Measurements from ENCODE around the gene PKNOX2.

The PKNOX2 gene

GRCh38 chr11:125250318-125251213, 86.0 kb downstream of the PKNOX2 start:
- FAIRE-seq: no peak
- TF ChIP-seq CTCF (IDR thresholded peaks at IDR 0.05; ENCODE audit: insufficient read depth, missing control alignments): no peak
- no peak for DNase-seq (ENCODE audit: insufficient read length, low spot score)

GRCh38 chr11:125251214-125251545, 86.6 kb downstream of the PKNOX2 start:
- TF ChIP-seq CTCF (IDR thresholded peaks at IDR 0.05; ENCODE audit: insufficient read depth, missing control alignments): no peak
- FAIRE-seq (no peak), DNase-seq (ENCODE audit: insufficient read length, low spot score) (no peak)

- DNase-seq (ENCODE audit: insufficient read length, low spot score) (no peak), FAIRE-seq (no peak)
- TF ChIP-seq CTCF (IDR thresholded peaks at IDR 0.05; ENCODE audit: insufficient read depth, missing control alignments): no peak
Observed at GRCh38 chr11:125251956-125252355, 87.4 kb downstream of the PKNOX2 start.

GRCh38 chr11:125253289-125253688, 88.7 kb downstream of the PKNOX2 start:
- FAIRE-seq (no peak), DNase-seq (ENCODE audit: insufficient read length, low spot score) (no peak)
- no peak for TF ChIP-seq CTCF (IDR thresholded peaks at IDR 0.05; ENCODE audit: insufficient read depth, missing control alignments)

GRCh38 chr11:125253795-125254525, 89.4 kb downstream of the PKNOX2 start:
- DNase-seq (ENCODE audit: insufficient read length, low spot score): no peak
- no peak for FAIRE-seq
- no peak for TF ChIP-seq CTCF (IDR thresholded peaks at IDR 0.05; ENCODE audit: insufficient read depth, missing control alignments)

- TF ChIP-seq CTCF (IDR thresholded peaks at IDR 0.05; ENCODE audit: insufficient read depth, missing control alignments): no peak
- FAIRE-seq (no peak), DNase-seq (ENCODE audit: insufficient read length, low spot score) (no peak)
Observed at GRCh38 chr11:125256541-125257189, 92.1 kb downstream of the PKNOX2 start.

Measured in D721Med (cell line).